Testis (tissue), 3 donors: Measurements from ENCODE around the gene MYH11. TPM values are rescaled to one million over a fixed set of nuclear protein-coding genes. Genes with fewer than 3 reads are reported as not detected.
A peak's percentile ranks its signal among the peaks of the same experiment; 100 is the strongest.

Source experiments
- DNase-seq: peaks from one replicate; pipeline ENCODE4 v3.0.0-alpha.2; 2019
- H3K27ac ChIP-seq, 2 donors: fragments of 200-600 bp; sonication (generic); one replicate each; pipeline ENCODE4 v1.5.1; 2019
- H3K27me3 ChIP-seq: fragments of 200-600 bp; sonication (generic); one replicate; pipeline ENCODE4 v1.5.1; 2019
- H3K36me3 ChIP-seq: fragments of 200-600 bp; sonication (generic); one replicate; pipeline ENCODE4 v1.5.1; 2017; ENCODE audit warnings: low read depth; ENCODE audit errors: missing control alignments
- H3K4me1 ChIP-seq: fragments of 200-600 bp; sonication (generic); one replicate; pipeline ENCODE4 v1.5.1; 2019
- H3K4me3 ChIP-seq, 2 donors: fragments of 200-600 bp; sonication (generic); one replicate each; pipeline ENCODE4 v1.5.1; 2017 to 2019
- H3K9me3 ChIP-seq: fragments of 200-600 bp; sonication (generic); one replicate; pipeline ENCODE4 v1.5.1; 2017
- POLR2A ChIP-seq: fragments of 450-650 bp; IDR thresholded peaks from one replicate; pipeline ENCODE4 v1.6.1; 2017; ENCODE audit warnings: antibody characterized with exemption, mild to moderate bottlenecking, moderate library complexity
- WGBS, 2 donors: methylation state at CpG; one replicate each; pipeline ENCODE4 v1.1.5; 2018; 5-methylcytosine and 5-hydroxymethylcytosine counted together
- intact Hi-C: fragments of 100-400 bp; cut with DNase I; formaldehyde crosslinking; loops from one replicate; pipeline ENCODE4 v1.15.1; 2023; ENCODE audit warnings: low total_unique reads
- polyA plus RNA-seq: library from polyadenylated mRNA; stranded (reverse); fragments of 350-450 nt; fragmentation: Illumina TruSeq; extraction: RNeasy Lipid Tissue Mini Kit (QIAGEN cat#74804); gene quantifications from one replicate; pipeline ENCODE4 v1.2.3, GENCODE V29; 2014; ENCODE audit warnings: low read depth, low replicate concordance; ENCODE audit not compliant: insufficient read depth
- total RNA-seq, 2 donors: library from RNA; depleted of rRNA; stranded (reverse); fragments of >200 nt; gene quantifications; one replicate each; pipeline ENCODE4 v1.2.3, GENCODE V29; 2016
- TF ChIP-seq, protein P1 (sequence below), 3 experiments: fragments of 450-650 bp in 2 of 3; fragments of 200-600 bp in 1 of 3; sonication (generic) in 1 of 3; IDR thresholded peaks; one replicate each; pipeline ENCODE4 v1.5.1; 2016 to 2019; ENCODE audit warnings: antibody characterized with exemption in 3 of 3, mild to moderate bottlenecking in 2 of 3, moderate library complexity in 1 of 3

The MYH11 gene
- total and polyA plus RNA-seq, 3 donors from 2014 or later = 263 to 276 (median 271) TPM

DNA sequence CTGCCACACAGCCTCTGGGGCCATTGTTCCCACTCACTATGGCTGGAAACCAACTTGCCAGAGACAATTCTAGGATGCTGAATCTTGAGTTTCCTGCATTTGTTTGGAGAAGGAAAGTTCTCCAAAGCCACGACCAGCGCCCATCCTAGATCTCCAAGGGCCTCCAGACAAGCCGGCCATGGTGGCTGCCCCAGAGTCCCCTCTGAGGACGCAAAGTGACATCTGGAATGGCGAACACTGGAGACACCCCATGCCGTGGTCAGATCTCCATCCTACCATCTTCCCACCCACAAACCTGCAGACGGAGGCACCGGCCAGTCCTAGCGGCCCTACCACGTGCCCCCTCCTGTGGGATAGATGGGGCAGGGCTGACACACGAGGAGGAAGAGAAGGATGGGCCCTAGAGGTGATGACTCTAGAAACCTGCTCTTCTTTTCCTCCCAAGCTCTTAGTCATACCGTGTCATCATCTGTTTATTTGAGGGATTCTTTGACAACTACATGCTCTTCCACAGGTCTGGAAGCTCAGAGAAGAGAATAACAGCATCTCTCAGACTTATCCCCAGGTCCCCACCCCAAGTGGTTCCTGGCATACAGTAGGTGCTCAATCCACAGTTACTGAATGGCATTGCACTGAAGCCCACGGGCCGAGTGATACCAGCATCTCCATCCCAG lies 71.3 kb downstream of the MYH11 start:
- Histone ChIP-seq H3K36me3 (no peaks in the 10 kb centered on the region), H3K4me3 (no peak overlapping the region), H3K9me3 (no peaks in the 10 kb centered on the region), H3K27ac (peak overlapping the region in 1 of 2 donors; percentile 53), H3K27me3 (no peaks in the 10 kb centered on the region), H3K4me1 (peaks cover 33% of the 10 kb centered on the region)
- TF ChIP-seq POLR2A = no peak
- TF ChIP-seq, protein P1, sequence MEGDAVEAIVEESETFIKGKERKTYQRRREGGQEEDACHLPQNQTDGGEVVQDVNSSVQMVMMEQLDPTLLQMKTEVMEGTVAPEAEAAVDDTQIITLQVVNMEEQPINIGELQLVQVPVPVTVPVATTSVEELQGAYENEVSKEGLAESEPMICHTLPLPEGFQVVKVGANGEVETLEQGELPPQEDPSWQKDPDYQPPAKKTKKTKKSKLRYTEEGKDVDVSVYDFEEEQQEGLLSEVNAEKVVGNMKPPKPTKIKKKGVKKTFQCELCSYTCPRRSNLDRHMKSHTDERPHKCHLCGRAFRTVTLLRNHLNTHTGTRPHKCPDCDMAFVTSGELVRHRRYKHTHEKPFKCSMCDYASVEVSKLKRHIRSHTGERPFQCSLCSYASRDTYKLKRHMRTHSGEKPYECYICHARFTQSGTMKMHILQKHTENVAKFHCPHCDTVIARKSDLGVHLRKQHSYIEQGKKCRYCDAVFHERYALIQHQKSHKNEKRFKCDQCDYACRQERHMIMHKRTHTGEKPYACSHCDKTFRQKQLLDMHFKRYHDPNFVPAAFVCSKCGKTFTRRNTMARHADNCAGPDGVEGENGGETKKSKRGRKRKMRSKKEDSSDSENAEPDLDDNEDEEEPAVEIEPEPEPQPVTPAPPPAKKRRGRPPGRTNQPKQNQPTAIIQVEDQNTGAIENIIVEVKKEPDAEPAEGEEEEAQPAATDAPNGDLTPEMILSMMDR (IDR thresholded peaks at IDR 0.05) = no peak
- intact Hi-C loops = no loop called here
- DNase-seq = no peak
- WGBS, 2 donors = 89 to 93% methylated on average over 14 of the region's 14 CpGs

DNA sequence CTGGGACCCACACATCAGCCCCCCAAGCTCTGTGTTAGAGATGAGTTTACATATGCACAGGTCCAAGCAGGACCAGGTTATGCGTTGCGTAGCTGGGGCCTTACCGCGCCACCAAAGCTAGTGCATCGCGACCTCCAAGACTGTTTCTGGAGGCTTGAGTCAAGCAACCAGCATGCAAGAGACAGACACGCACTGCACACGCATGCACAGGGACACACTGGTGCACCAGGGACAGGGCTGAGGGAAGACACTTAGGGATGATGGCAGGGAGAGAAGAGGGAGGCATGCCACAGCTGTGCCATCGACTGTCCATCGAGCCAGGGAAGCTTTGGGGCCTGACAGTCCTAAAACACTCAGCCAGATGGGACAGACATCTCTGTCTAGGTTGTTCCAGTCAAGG lies 72.8 kb downstream of the MYH11 start:
- Histone ChIP-seq H3K27ac (no peak overlapping the region), H3K27me3 (no peaks in the 10 kb centered on the region), H3K4me3 (no peak overlapping the region), H3K4me1 (peaks cover 20% of the 10 kb centered on the region), H3K9me3 (no peaks in the 10 kb centered on the region), H3K36me3 (no peaks in the 10 kb centered on the region)
- TF ChIP-seq, protein P1 (IDR thresholded peaks at IDR 0.05) = no peak
- TF ChIP-seq POLR2A = no peak
- no peak for DNase-seq
- intact Hi-C loops = no loop called here
- 84 to 98% methylated on average over 10 of the region's 10 CpGs for WGBS, 2 donors

DNA sequence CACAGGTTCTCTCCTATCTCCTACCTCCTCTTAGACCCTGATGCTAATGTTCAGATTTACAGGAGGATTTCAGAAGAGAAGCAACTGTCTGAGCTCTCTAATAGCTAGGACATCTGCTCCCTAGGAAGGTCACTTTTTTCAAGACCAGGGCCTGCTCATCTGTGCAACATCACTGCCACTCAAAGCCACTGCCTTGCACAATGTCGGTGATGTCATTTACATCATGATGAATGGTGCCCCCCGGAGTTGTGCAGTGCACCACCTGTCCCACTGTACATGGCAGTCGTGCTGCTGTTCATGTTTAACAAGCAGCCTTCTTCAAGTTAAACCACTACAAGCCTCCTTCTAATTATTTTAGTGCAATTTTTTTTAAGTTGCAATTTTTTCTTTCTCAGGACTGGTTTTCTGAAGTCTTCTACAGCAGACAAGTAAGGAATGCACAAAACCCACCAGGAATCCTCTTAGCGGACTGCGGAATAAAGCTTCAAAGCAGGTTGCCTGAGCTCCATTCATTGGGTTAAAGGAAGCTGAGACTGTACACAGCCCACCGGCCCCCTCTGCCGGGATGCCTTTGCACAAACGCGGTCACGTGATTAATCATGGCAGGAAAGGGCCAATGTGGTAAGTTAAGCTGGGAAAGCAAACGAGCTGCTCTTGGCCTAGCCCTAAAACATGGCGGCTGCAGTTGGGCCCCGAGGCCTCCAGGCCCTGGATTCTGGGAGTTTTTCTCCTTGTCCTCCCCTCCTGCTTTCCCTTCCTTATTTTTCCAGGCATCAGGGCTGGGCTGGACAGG lies 74.1 kb downstream of the MYH11 start:
- WGBS, 2 donors = 73 to 76% methylated on average over 13 of the region's 13 CpGs
- Histone ChIP-seq H3K27ac (no peak overlapping the region), H3K27me3 (no peaks in the 10 kb centered on the region), H3K4me1 (peaks cover 12% of the 10 kb centered on the region), H3K36me3 (no peaks in the 10 kb centered on the region), H3K4me3 (no peak overlapping the region), H3K9me3 (no peaks in the 10 kb centered on the region)
- intact Hi-C loops = no loop called here
- TF ChIP-seq, protein P1 (IDR thresholded peaks at IDR 0.05) = no peak
- no peak for TF ChIP-seq POLR2A
- no peak for DNase-seq

DNA sequence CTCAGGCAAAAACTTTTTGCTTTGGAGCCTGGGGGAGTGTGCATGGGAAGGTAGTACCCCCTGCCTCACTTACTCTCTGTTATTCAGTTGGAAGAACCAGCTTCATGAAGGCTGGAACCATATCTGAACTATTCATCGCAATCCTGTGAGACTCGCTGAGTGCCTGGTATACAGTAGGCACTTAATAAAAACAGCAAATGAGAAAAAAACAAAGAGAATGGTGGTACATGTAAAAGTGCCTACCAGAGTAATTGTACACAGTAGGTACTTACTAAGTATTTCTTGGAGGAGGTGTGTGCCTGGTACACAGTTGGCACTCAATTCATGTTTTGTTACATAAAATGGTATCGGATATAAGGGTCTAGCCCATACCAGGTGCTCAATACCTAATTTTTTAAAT lies 75.2 kb downstream of the MYH11 start:
- H3K27ac ChIP-seq = peak overlapping the region in 1 of 2 donors; percentile 47
- 94 to 98% methylated on average over 3 of the region's 3 CpGs for WGBS, 2 donors
- H3K4me3 ChIP-seq = no peak overlapping the region
- no peaks in the 10 kb centered on the region for H3K36me3 ChIP-seq
- intact Hi-C loops = no loop called here
- TF ChIP-seq, protein P1 (IDR thresholded peaks at IDR 0.05) = no peak
- no peak for TF ChIP-seq POLR2A
- no peak for DNase-seq
- H3K9me3 ChIP-seq = no peaks in the 10 kb centered on the region
- no peaks in the 10 kb centered on the region for H3K27me3 ChIP-seq
- H3K4me1 ChIP-seq = peaks cover 12% of the 10 kb centered on the region
